Right ventricle myocardium superior (tissue), 1 donor: ENCODE results near the gene KRR1. TPM values are rescaled to one million over a fixed set of nuclear protein-coding genes. Genes with fewer than 3 reads are reported as not detected.
A peak's percentile ranks its signal among the peaks of the same experiment; 100 is the strongest.
"Not testable (repeated sequence)": the region's sequence is repeated elsewhere in the genome, so short reads cannot be mapped to it uniquely, and the experiment has no call there.

Experiments used
- ATAC-seq: fragments of 200-7000 bp; cut with Tn5 transposase; one replicate; pipeline ENCODE4 v1.9.1; 2020; ENCODE audit warnings: mild to moderate bottlenecking; ENCODE audit not compliant: poor library complexity
- DNase-seq: peaks from one replicate; pipeline ENCODE4 v3.0.0-alpha.2; 2020
- intact Hi-C: fragments of 100-400 bp; cut with DNase I; formaldehyde crosslinking; loops from one replicate; pipeline ENCODE4 v1.11.2; 2022
- total RNA-seq: library from RNA; stranded (reverse); fragmentation: NEBNext Ultra II Directional; extraction: Animal tissue kit (Norgen Biotek cat#: 25700); gene quantifications from one replicate; pipeline ENCODE4 v1.2.1, GENCODE V29; 2021
- donor health status: DM: no; HTN: yes; CAD: no; lungs with severe emphysema.

Gene KRR1
- total RNA-seq, 1 donor from 2014 or later = 25.2 TPM

DNA sequence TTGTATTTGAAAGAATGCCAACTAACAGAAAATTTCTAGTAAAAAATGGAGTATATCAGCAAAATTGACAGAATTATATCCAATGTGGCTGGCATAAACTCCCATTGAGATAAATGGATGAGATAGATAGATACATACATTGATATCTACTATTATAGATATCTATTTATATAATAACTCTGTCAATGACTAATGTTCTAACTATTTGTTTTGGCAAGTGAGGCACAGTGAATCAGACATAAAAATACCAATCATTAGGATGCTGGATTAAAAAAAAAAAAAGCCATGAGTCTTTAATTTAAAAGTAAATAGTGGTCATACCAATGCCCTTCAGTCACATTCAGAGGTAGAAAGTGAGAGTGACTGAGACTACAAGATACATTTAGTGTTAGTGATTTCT is 64.6 kb downstream of the KRR1 start:
- DNase-seq (no peak), ATAC-seq (no peak)
- intact Hi-C loops = no loop called here

DNA sequence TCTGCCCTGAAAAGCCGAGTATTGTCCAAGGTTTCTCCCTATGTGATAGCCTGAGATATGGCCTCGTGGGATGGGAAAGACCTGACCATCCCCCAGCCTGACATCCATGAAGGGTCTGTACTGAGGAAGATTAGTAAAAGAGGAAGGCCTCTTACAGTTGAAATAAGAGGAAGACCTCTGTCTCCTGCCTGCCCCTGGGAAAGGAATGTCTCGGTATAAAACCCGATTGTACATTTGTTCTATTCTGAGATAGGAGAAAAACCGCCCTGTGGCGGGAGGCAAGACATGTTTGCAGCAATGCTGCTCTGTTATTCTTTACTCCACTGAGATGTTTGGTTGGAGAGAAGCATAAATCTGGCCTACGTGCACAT is 66.3 kb downstream of the KRR1 start:
- ATAC-seq, DNase-seq, intact Hi-C loops: not testable (repeated sequence)

GRCh38 chr12:75444429-75445136 is 66.8 kb downstream of the KRR1 start:
- intact Hi-C loops = no loop called here
- no peak for DNase-seq
- peak; percentile 55 for ATAC-seq

DNA sequence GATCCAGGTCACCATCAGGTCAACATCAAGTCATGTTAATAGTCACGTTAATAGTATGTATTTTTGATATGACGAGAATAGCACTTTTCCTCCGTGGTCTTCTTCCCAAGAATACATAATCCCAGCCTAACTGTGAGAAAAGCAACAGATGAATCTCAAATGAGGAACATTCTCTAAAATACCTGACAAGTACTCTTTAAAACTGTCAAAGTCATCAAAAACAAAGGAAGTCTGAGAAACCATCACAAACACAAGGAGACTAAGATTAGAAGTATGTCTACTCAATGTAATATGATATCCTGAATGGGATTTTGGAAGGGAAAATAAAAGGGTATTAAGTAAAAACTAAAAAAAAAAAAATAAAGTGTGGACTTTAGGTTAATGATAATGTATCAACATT is 67.7 kb downstream of the KRR1 start:
- DNase-seq (no peak), ATAC-seq (no peak)
- intact Hi-C loops = no loop called here

- ATAC-seq, DNase-seq, intact Hi-C loops: not testable (repeated sequence)
These were observed 69.0 kb downstream of the KRR1 start for GRCh38 chr12:75442454-75442853.

DNA sequence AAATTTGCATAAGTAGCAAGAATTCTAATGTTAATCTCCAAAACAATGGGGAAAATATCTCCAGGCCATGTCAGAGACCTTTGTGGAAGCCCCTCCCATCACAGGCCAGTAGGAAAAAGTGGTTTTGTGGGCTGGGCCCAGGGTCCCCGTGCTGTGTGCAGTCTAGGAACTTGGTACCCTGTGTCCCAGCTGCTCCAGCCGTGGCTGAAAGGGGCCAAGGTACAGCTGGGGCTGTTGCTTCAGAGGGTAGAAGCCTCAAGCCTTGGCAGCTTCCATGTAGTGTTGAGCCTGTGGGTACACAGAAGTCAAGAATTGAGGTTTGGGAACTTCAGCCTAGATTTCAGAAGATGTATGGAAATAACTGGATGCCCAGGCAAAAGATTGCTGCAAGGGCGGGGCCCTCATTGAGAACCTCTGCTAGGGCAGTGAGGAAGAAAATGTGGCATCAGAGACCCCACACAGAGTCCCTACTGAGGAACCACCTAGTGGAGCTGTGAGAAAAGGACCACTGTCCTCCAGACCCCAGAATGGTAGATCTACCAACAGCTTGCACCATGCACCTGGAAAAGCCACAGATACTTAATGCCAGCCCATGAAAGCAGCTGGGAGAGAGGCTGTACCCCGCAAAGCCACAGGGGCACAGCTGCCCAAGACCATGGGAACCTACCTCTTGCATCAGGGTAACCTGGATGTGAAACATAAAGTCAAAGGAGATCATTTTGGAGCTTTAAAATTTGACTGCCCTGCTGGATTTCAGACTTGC is 69.5 kb downstream of the KRR1 start:
- ATAC-seq, intact Hi-C loops, DNase-seq: not testable (repeated sequence)

Other genes starting within 250 kb of the KRR1 start
- 14.4 TPM for gene CAPS2, start 181.3 kb downstream of the KRR1 start, total RNA-seq
- gene GLIPR1L1, start 176.9 kb downstream of the KRR1 start, total RNA-seq = not detected
- gene GLIPR1L2, start 120.5 kb downstream of the KRR1 start, total RNA-seq = 2.4 TPM
- 10.9 TPM for gene GLIPR1, start 30.9 kb downstream of the KRR1 start, total RNA-seq